Measurements from ENCODE around the gene MAP6. TPM values are rescaled to one million over a fixed set of nuclear protein-coding genes. Genes with fewer than 3 reads are reported as not detected.

Gene MAP6
- total RNA-seq, 1 donor from 2014 or later: not detected

DNA sequence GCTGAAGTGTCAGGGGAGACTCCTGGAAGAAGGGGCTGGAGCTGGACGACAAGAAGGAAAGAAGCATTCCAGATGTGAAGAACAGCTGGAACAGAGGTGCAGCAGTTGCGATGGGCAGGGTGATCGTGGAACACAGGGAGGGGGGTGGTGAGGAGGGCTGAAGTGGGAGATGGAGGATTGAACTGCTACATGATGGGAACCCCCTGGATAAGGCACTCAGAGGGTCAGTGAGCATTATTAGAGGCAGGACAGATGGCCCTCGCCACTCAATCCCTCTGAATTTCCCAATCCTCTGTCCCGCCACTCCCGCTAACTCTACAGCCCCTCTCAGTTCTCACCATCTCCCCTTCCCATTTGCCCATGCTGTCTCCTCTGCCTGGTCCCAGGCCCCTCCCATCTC lies 92.8 kb downstream of the MAP6 start:
- TF ChIP-seq, protein P1, sequence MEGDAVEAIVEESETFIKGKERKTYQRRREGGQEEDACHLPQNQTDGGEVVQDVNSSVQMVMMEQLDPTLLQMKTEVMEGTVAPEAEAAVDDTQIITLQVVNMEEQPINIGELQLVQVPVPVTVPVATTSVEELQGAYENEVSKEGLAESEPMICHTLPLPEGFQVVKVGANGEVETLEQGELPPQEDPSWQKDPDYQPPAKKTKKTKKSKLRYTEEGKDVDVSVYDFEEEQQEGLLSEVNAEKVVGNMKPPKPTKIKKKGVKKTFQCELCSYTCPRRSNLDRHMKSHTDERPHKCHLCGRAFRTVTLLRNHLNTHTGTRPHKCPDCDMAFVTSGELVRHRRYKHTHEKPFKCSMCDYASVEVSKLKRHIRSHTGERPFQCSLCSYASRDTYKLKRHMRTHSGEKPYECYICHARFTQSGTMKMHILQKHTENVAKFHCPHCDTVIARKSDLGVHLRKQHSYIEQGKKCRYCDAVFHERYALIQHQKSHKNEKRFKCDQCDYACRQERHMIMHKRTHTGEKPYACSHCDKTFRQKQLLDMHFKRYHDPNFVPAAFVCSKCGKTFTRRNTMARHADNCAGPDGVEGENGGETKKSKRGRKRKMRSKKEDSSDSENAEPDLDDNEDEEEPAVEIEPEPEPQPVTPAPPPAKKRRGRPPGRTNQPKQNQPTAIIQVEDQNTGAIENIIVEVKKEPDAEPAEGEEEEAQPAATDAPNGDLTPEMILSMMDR (IDR thresholded peaks at IDR 0.05; ENCODE audit: insufficient read depth, low read length, severe bottlenecking): no peak
- no peaks in the 10 kb centered on the region for H3K27me3 ChIP-seq (ENCODE audit: control insufficient read depth, insufficient read depth, low read length)
- H3K36me3 ChIP-seq (ENCODE audit: control insufficient read depth, insufficient read depth, low read length): peaks cover 12% of the 10 kb centered on the region

DNA sequence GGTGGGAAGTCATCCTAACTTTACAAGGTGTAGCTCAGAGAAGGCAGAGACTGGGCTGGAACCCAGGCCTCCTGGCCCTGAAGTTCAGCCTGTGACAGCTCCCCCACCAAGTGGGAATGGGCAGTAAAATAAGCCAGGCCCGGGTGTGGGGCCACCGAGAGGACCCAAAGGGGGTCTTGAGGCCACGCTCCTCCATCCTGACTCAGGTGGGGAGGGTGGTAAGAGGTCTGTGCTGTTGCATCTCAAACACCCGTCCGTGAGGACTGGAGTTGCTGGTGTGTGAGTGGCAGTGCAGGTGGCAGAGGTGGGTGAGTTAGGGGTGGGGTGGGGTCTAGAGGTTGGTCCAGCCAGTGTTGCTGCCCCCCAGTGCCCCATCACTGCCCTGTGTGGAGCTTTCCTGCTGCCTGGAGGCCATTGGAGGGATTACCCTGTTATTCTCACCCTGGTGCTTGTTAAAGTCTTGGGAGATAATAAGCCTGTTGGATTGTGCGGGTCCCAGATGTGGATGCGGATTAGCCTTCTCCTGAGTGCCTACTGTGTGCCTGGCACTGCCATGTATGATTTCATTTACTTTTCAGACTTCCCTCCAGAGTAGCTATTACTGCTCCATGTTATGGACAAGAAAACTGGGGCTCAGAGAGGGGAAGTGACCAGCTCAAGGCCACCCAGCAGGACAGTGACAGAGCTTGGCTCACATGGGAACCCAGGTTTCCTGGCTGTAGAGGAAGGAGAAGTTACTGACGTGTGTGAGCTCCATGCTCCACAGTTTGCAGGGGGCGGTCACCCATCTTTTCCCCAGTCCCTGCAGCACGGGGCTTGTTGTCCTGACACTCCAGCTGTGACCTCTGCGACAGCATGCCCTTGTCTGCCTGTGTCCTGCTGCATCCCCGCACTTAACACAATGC lies 93.9 kb downstream of the MAP6 start:
- H3K4me3 ChIP-seq (ENCODE audit: low read depth, low read length): no peak overlapping the region
- FAIRE-seq (no peak), DNase-seq (ENCODE audit: low read depth) (no peak)
- H3K36me3 ChIP-seq (ENCODE audit: control insufficient read depth, insufficient read depth, low read length): peaks cover 19% of the 10 kb centered on the region
- TF ChIP-seq, protein P1 (IDR thresholded peaks at IDR 0.05; ENCODE audit: insufficient read depth, low read length, severe bottlenecking): no peak
- no peaks in the 10 kb centered on the region for H3K27me3 ChIP-seq (ENCODE audit: control insufficient read depth, insufficient read depth, low read length)

More for the DNA sequence above, 92.8 kb downstream of the MAP6 start:
- H3K4me3 ChIP-seq (ENCODE audit: low read depth, low read length): no peak overlapping the region
- DNase-seq (ENCODE audit: low read depth) (no peak), FAIRE-seq (no peak)

DNA sequence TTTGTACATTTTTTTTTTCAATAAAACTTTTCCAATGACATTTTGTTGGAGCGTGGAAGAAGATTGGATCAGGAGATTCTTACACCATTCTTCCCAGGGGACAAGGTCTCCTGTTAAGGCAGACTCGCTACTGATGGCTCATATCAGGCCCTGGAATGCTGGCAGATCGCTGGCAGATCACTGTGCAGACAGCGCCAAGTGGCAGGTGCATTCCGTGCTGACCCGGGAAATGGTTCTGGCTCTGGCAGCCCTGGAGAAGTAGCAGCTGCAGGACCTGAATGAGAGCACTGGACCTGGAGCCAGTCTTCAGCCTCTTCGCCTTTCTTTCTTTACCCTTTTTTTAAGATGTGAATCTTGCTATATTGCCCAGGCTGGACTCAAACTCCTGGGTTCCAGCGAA lies 96.1 kb downstream of the MAP6 start:
- Histone ChIP-seq H3K27me3 (ENCODE audit: control insufficient read depth, insufficient read depth, low read length) (no peaks in the 10 kb centered on the region), H3K36me3 (ENCODE audit: control insufficient read depth, insufficient read depth, low read length) (peaks cover 33% of the 10 kb centered on the region), H3K4me3 (ENCODE audit: low read depth, low read length) (no peak overlapping the region)
- FAIRE-seq (no peak), DNase-seq (ENCODE audit: low read depth) (no peak)
- TF ChIP-seq, protein P1 (IDR thresholded peaks at IDR 0.05; ENCODE audit: insufficient read depth, low read length, severe bottlenecking): no peak

DNA sequence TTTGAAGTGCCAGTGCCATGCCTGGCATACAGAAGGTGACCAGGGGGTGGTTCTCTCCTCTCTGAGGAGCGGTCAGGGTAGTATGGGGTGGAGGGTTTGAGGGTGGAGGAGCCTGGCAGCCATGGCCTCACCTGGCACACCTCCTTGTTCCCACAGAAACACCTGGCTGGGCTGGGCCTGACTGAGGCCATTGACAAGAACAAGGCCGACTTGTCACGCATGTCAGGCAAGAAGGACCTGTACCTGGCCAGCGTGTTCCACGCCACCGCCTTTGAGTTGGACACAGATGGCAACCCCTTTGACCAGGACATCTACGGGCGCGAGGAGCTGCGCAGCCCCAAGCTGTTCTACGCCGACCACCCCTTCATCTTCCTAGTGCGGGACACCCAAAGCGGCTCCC lies 97.2 kb downstream of the MAP6 start:
- TF ChIP-seq, protein P1 (IDR thresholded peaks at IDR 0.05; ENCODE audit: insufficient read depth, low read length, severe bottlenecking): no peak
- peaks cover 37% of the 10 kb centered on the region for H3K36me3 ChIP-seq (ENCODE audit: control insufficient read depth, insufficient read depth, low read length)
- H3K27me3 ChIP-seq (ENCODE audit: control insufficient read depth, insufficient read depth, low read length): no peaks in the 10 kb centered on the region
- H3K4me3 ChIP-seq (ENCODE audit: low read depth, low read length): no peak overlapping the region
- FAIRE-seq (no peak), DNase-seq (ENCODE audit: low read depth) (no peak)

DNA sequence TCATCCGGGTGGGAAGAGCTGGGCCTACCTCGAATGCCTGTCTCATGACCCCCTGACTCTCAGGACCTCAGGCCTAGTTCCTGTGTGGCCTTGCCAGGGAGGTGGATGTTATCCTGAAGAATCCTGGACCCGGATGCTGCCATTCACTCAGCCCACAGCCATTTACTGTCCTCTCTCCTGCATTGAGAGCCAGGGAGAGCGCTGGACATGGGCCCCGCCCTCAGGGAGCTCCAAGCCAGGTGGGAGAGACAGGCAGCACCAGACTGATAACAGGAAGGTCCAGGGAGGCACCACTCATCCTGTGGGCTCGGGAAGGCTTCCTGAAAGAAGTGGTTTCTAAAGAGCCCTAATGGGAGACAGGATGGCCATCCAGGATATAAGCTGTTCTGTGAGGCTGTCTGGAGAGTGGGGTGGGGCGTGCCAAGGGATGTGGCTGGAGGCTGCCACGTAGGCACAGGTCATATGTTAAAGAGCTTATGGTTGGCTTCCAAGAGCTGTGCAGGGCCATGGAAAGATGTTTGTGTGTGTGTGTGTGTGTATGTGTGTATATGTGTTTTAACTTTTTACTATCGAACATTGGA lies 98.2 kb downstream of the MAP6 start:
- Histone ChIP-seq H3K36me3 (ENCODE audit: control insufficient read depth, insufficient read depth, low read length) (peaks cover 41% of the 10 kb centered on the region), H3K27me3 (ENCODE audit: control insufficient read depth, insufficient read depth, low read length) (no peaks in the 10 kb centered on the region), H3K4me3 (ENCODE audit: low read depth, low read length) (no peak overlapping the region)
- FAIRE-seq: no peak
- no peak for DNase-seq (ENCODE audit: low read depth)
- TF ChIP-seq, protein P1 (IDR thresholded peaks at IDR 0.05; ENCODE audit: insufficient read depth, low read length, severe bottlenecking): no peak
